ENCODE measurements around the gene ZNF385A.

Gene ZNF385A

DNA sequence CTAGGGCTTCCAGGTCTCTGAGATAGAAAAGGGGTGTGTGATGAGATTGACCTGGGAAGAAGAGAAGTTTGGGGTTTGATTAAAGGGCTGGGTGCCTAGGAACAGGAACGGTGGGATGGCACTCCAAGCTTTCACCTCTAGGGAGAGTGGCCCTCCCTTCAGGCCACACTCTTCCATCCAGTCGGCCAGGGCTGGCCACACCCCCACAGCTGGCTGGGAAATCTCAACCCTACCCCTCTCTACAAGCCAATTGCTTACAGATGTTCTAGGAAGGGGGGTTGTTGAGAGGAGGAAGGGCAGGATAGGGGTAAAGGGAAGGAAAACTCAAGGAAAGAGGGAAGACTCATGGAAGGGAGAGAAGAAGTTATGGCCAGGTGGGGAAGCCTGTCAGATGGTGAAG, 41.2 kb upstream of the ZNF385A start:
- TF ChIP-seq, protein P1, sequence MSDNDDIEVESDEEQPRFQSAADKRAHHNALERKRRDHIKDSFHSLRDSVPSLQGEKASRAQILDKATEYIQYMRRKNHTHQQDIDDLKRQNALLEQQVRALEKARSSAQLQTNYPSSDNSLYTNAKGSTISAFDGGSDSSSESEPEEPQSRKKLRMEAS (IDR thresholded peaks at IDR 0.05) = no peak
- TF ChIP-seq CREB1 (IDR thresholded peaks at IDR 0.05; ENCODE audit: low read depth) (no peak), EGR1 (IDR thresholded peaks at IDR 0.05) (no peak), ZBTB7A (IDR thresholded peaks at IDR 0.05; ENCODE audit: low read depth) (no peak), TCF12 (IDR thresholded peaks at IDR 0.05; ENCODE audit: low read depth) (no peak), TAF1 (IDR thresholded peaks at IDR 0.05; ENCODE audit: low read depth) (no peak), RAD21 (IDR thresholded peaks at IDR 0.05; ENCODE audit: low read depth) (no peak), CEBPB (IDR thresholded peaks at IDR 0.05) (no peak), YY1 (IDR thresholded peaks at IDR 0.05; ENCODE audit: low read depth) (no peak), NFIC (IDR thresholded peaks at IDR 0.05) (no peak)
- TF ChIP-seq, protein P2, sequence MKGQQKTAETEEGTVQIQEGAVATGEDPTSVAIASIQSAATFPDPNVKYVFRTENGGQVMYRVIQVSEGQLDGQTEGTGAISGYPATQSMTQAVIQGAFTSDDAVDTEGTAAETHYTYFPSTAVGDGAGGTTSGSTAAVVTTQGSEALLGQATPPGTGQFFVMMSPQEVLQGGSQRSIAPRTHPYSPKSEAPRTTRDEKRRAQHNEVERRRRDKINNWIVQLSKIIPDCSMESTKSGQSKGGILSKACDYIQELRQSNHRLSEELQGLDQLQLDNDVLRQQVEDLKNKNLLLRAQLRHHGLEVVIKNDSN (IDR thresholded peaks at IDR 0.05) = no peak

DNA sequence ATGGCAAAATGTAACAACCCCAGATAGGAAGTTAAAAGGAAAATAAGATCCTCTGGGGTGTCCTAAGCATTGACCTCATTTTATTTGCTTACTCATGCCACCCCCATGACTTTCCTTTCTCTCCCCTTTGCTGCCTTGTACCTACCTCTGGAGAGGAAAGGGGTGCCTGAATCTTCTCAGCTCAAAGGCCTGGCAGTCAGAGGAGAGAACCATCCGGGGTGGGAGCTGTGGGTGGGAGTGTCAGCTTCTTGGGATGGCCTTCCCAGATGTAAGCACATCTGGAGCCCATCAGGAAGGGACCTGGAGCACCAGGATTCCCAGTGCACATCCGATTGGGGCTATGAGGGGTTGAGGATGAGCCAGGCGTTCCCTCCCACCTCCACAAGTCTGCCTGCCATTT, 39.7 kb upstream of the ZNF385A start:
- no peak for TF ChIP-seq NFIC (IDR thresholded peaks at IDR 0.05)
- no peak for TF ChIP-seq FOXM1 (IDR thresholded peaks at IDR 0.05; ENCODE audit: borderline replicate concordance, low read depth)
- TF ChIP-seq EP300 (IDR thresholded peaks at IDR 0.05; ENCODE audit: borderline replicate concordance) = no peak
- TF ChIP-seq RAD21 (IDR thresholded peaks at IDR 0.05; ENCODE audit: low read depth) = no peak
- TF ChIP-seq TEAD4 (IDR thresholded peaks at IDR 0.05) = no peak
- TF ChIP-seq, protein P1 (IDR thresholded peaks at IDR 0.05) = no peak
- TF ChIP-seq, protein P2 (IDR thresholded peaks at IDR 0.05) = no peak
- no peak for TF ChIP-seq TAF1 (IDR thresholded peaks at IDR 0.05; ENCODE audit: low read depth)
- no peak for TF ChIP-seq CREB1 (IDR thresholded peaks at IDR 0.05; ENCODE audit: low read depth)
- TF ChIP-seq ZBTB7A (IDR thresholded peaks at IDR 0.05; ENCODE audit: low read depth) = no peak
- TF ChIP-seq CEBPB (IDR thresholded peaks at IDR 0.05) = no peak
- TF ChIP-seq YY1 (IDR thresholded peaks at IDR 0.05; ENCODE audit: low read depth) = no peak
- no peak for TF ChIP-seq TCF12 (IDR thresholded peaks at IDR 0.05; ENCODE audit: low read depth)
- TF ChIP-seq, protein P3, sequence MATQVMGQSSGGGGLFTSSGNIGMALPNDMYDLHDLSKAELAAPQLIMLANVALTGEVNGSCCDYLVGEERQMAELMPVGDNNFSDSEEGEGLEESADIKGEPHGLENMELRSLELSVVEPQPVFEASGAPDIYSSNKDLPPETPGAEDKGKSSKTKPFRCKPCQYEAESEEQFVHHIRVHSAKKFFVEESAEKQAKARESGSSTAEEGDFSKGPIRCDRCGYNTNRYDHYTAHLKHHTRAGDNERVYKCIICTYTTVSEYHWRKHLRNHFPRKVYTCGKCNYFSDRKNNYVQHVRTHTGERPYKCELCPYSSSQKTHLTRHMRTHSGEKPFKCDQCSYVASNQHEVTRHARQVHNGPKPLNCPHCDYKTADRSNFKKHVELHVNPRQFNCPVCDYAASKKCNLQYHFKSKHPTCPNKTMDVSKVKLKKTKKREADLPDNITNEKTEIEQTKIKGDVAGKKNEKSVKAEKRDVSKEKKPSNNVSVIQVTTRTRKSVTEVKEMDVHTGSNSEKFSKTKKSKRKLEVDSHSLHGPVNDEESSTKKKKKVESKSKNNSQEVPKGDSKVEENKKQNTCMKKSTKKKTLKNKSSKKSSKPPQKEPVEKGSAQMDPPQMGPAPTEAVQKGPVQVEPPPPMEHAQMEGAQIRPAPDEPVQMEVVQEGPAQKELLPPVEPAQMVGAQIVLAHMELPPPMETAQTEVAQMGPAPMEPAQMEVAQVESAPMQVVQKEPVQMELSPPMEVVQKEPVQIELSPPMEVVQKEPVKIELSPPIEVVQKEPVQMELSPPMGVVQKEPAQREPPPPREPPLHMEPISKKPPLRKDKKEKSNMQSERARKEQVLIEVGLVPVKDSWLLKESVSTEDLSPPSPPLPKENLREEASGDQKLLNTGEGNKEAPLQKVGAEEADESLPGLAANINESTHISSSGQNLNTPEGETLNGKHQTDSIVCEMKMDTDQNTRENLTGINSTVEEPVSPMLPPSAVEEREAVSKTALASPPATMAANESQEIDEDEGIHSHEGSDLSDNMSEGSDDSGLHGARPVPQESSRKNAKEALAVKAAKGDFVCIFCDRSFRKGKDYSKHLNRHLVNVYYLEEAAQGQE (IDR thresholded peaks at IDR 0.05; ENCODE audit: low read depth) = no peak
- no peak for TF ChIP-seq EGR1 (IDR thresholded peaks at IDR 0.05)

DNA sequence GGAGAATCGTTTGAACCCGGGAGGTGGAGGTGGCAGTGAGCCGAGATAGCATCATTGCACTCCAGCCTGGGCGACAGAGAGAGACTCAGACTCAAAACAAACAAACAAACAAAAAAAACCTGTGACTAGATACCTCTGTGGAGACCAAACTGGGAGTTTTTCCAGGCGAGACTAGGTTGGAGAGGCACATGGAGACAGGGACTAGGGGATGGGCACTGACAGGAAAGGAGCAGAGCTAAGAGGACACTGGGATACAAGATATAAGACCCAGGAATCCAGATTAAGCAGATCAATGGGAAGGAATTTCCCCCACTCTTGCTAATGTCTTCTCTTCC, 39.2 kb upstream of the ZNF385A start:
- TF ChIP-seq RAD21 (IDR thresholded peaks at IDR 0.05; ENCODE audit: low read depth) (no peak), TCF12 (IDR thresholded peaks at IDR 0.05; ENCODE audit: low read depth) (no peak), FOXM1 (IDR thresholded peaks at IDR 0.05; ENCODE audit: borderline replicate concordance, low read depth) (no peak)

DNA sequence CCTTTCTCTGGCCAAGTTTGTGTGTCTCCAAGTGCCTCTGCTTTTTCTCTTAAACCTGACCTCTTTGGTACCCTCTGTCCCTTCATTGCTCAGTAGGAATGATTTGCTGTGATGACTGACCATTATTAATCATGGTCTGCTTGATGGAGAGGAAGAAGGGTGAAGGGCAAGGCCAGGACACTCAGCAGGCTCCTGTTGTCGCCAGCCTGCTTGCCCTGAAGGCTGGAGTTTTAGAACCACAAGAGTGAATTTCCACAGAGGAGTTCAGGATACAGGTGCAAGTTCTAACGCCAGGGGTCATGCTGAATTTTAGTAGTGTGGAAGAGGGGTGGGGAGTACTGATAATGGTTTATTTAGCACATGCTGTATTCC, 37.3 kb upstream of the ZNF385A start:
- TF ChIP-seq, protein P3 (IDR thresholded peaks at IDR 0.05; ENCODE audit: low read depth) = no peak
- no peak for TF ChIP-seq EGR1 (IDR thresholded peaks at IDR 0.05)
- no peak for TF ChIP-seq TEAD4 (IDR thresholded peaks at IDR 0.05)
- no peak for TF ChIP-seq CREB1 (IDR thresholded peaks at IDR 0.05; ENCODE audit: low read depth)
- TF ChIP-seq, protein P2 (IDR thresholded peaks at IDR 0.05) = no peak
- no peak for TF ChIP-seq FOXM1 (IDR thresholded peaks at IDR 0.05; ENCODE audit: borderline replicate concordance, low read depth)
- no peak for TF ChIP-seq CEBPB (IDR thresholded peaks at IDR 0.05)
- TF ChIP-seq RAD21 (IDR thresholded peaks at IDR 0.05; ENCODE audit: low read depth) = no peak
- TF ChIP-seq, protein P1 (IDR thresholded peaks at IDR 0.05) = no peak
- TF ChIP-seq TAF1 (IDR thresholded peaks at IDR 0.05; ENCODE audit: low read depth) = no peak
- no peak for TF ChIP-seq ZBTB7A (IDR thresholded peaks at IDR 0.05; ENCODE audit: low read depth)
- no peak for TF ChIP-seq TCF12 (IDR thresholded peaks at IDR 0.05; ENCODE audit: low read depth)
- TF ChIP-seq NFIC (IDR thresholded peaks at IDR 0.05) = no peak

DNA sequence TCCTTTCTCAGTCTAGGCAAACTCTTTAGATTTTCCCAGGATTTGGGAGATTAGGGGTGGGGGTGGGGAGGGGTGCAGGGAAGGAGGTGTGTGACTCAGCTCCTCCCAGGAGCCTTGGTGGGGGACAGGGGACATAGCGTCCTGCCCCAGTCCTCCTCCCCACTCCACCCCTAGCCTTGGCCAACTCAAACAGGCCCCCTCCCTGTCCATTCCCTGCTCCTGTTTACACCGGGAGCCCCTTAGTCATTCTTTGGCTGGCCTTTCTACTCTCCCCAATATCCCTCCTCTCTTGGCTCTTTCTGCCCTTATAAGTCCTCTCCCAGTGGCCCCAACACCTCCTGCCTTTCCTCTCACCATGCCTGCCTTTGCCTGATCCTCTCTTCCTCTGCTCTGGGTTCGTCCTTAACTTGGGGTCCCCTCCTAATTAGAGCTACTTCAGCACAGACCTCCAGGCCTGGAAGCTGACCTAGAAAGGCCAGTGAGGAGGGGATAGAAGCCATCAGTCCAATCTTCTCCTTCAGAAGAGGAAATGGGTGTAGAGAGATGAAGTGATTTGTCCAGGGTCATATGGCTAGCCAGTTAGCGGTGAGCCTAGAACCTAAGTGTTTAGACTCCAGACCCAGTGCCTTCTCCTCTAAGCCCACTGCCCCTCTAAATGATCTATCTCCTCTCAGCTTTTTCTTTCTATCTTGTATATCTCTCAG, 36.8 kb upstream of the ZNF385A start:
- TF ChIP-seq EP300 (IDR thresholded peaks at IDR 0.05; ENCODE audit: borderline replicate concordance) (no peak), YY1 (IDR thresholded peaks at IDR 0.05; ENCODE audit: low read depth) (no peak), TEAD4 (IDR thresholded peaks at IDR 0.05) (no peak), RAD21 (IDR thresholded peaks at IDR 0.05; ENCODE audit: low read depth) (no peak), EGR1 (IDR thresholded peaks at IDR 0.05) (no peak), NFIC (IDR thresholded peaks at IDR 0.05) (no peak), CREB1 (IDR thresholded peaks at IDR 0.05; ENCODE audit: low read depth) (no peak), CEBPB (IDR thresholded peaks at IDR 0.05) (no peak), FOXM1 (IDR thresholded peaks at IDR 0.05; ENCODE audit: borderline replicate concordance, low read depth) (no peak), TCF12 (IDR thresholded peaks at IDR 0.05; ENCODE audit: low read depth) (no peak), TAF1 (IDR thresholded peaks at IDR 0.05; ENCODE audit: low read depth) (no peak)
- TF ChIP-seq, protein P2 (IDR thresholded peaks at IDR 0.05) = no peak

All from Ishikawa (cell line).